DND-41 (cell line): Measurements from ENCODE around the gene PHF20.

ENCODE experiments used
- CTCF ChIP-seq: IDR thresholded peaks from 2 replicates; pipeline ENCODE4 v1.5.1; 2012; ENCODE audit warnings: borderline replicate concordance, low read length, moderate library complexity, mild to moderate bottlenecking; ENCODE audit not compliant: poor library complexity, severe bottlenecking; ENCODE audit errors: extremely low read depth
- EZH2 ChIP-seq: IDR thresholded peaks from 3 replicates; pipeline ENCODE4 v1.6.1; 2012; ENCODE audit warnings: borderline replicate concordance, low read depth, mild to moderate bottlenecking, moderate library complexity, low read length, inconsistent platforms; ENCODE audit not compliant: severe bottlenecking

- no peak for TF ChIP-seq CTCF
- no peak for TF ChIP-seq EZH2
Measured at GRCh38 chr20:35756404-35756803, 15.4 kb upstream of the PHF20 start.
